A549 (cell line): ENCODE measurements around the gene S100A9.
"Not testable (repeated sequence)": the region's sequence is repeated elsewhere in the genome, so short reads cannot be mapped to it uniquely, and the experiment has no call there.

Experiments used
- CTCF ChIP-seq: fragments of >200 bp; sonication (Bioruptor Twin); formaldehyde crosslinking; IDR thresholded peaks from 3 replicates; pipeline ENCODE4 v1.5.1; 2016
- EP300 ChIP-seq, 2 experiments: fragments of >200 bp; sonication (Bioruptor Twin); formaldehyde crosslinking; IDR thresholded peaks; 2 replicates in 1 of 2; 3 replicates in 1 of 2; pipeline ENCODE4 v1.6.1; 2016 to 2017

- TF ChIP-seq EP300 (IDR thresholded peaks at IDR 0.05); CTCF: not testable (repeated sequence)
Observed at GRCh38 chr1:153318145-153318544, 39.5 kb upstream of the S100A9 start.
